ENCODE results near the gene MMP25.
A peak's percentile ranks its signal among the peaks of the same experiment; 100 is the strongest.
"Not testable (repeated sequence)": the region's sequence is repeated elsewhere in the genome, so short reads cannot be mapped to it uniquely, and the experiment has no call there.

Gene MMP25

GRCh38 chr16:3073448-3073847 lies 27.1 kb downstream of the MMP25 start:
- DNase-seq (ENCODE audit: low read depth in 3 of 3): no peak

- DNase-seq (ENCODE audit: low read depth in 3 of 3): peak in 2 of 3 donors; percentile 71 to 78
Measured at GRCh38 chr16:3074860-3075522, 28.6 kb downstream of the MMP25 start.

- no peak for DNase-seq (ENCODE audit: low read depth in 3 of 3)
Measured at GRCh38 chr16:3075523-3075915, 29.2 kb downstream of the MMP25 start.

- not testable (repeated sequence) for DNase-seq (ENCODE audit: low read depth in 3 of 3)
Measured at GRCh38 chr16:3075946-3076345, 29.6 kb downstream of the MMP25 start.

- no peak for DNase-seq (ENCODE audit: low read depth in 3 of 3)
Measured at GRCh38 chr16:3076577-3076976, 30.2 kb downstream of the MMP25 start.

- DNase-seq (ENCODE audit: low read depth in 3 of 3): no peak
Measured at GRCh38 chr16:3080024-3080423, 33.7 kb downstream of the MMP25 start.

- not testable (repeated sequence) for DNase-seq (ENCODE audit: low read depth in 3 of 3)
Measured at GRCh38 chr16:3081957-3082356, 35.6 kb downstream of the MMP25 start.

- DNase-seq (ENCODE audit: low read depth in 3 of 3): not testable (repeated sequence)
Measured at GRCh38 chr16:3083408-3083807, 37.0 kb downstream of the MMP25 start.

GRCh38 chr16:3084491-3084890 lies 38.1 kb downstream of the MMP25 start:
- no peak for DNase-seq (ENCODE audit: low read depth in 3 of 3)

- no peak for DNase-seq (ENCODE audit: low read depth in 3 of 3)
Measured at GRCh38 chr16:3084969-3085670, 38.8 kb downstream of the MMP25 start.

GRCh38 chr16:3085868-3086595 lies 39.7 kb downstream of the MMP25 start:
- DNase-seq (ENCODE audit: low read depth in 3 of 3): no peak

- DNase-seq (ENCODE audit: low read depth in 3 of 3): no peak
Measured at GRCh38 chr16:3086596-3087242, 40.4 kb downstream of the MMP25 start.

- DNase-seq (ENCODE audit: low read depth in 3 of 3): no peak
Measured at GRCh38 chr16:3087243-3088235, 41.2 kb downstream of the MMP25 start.

- DNase-seq (ENCODE audit: low read depth in 3 of 3): no peak
Measured at GRCh38 chr16:3088450-3088849, 42.1 kb downstream of the MMP25 start.

GRCh38 chr16:3088925-3089716 lies 42.8 kb downstream of the MMP25 start:
- DNase-seq (ENCODE audit: low read depth in 3 of 3): no peak

GRCh38 chr16:3089717-3090592 lies 43.6 kb downstream of the MMP25 start:
- no peak for DNase-seq (ENCODE audit: low read depth in 3 of 3)

GRCh38 chr16:3091551-3091950 lies 45.2 kb downstream of the MMP25 start:
- DNase-seq (ENCODE audit: low read depth in 3 of 3): no peak

- DNase-seq (ENCODE audit: low read depth in 3 of 3): no peak
Measured at GRCh38 chr16:3092501-3092941, 46.2 kb downstream of the MMP25 start.
